ENCODE measurements around the gene GPR137. TPM values are rescaled to one million over a fixed set of nuclear protein-coding genes. Genes with fewer than 3 reads are reported as not detected.
A peak's percentile ranks its signal among the peaks of the same experiment; 100 is the strongest.
"Not testable (repeated sequence)": the region's sequence is repeated elsewhere in the genome, so short reads cannot be mapped to it uniquely, and the experiment has no call there.

Gene GPR137, protein sequence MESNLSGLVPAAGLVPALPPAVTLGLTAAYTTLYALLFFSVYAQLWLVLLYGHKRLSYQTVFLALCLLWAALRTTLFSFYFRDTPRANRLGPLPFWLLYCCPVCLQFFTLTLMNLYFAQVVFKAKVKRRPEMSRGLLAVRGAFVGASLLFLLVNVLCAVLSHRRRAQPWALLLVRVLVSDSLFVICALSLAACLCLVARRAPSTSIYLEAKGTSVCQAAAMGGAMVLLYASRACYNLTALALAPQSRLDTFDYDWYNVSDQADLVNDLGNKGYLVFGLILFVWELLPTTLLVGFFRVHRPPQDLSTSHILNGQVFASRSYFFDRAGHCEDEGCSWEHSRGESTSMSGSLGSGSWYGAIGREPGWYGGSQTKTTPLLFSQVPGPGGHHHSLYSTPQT
- 13.3 TPM for total RNA-seq

DNA sequence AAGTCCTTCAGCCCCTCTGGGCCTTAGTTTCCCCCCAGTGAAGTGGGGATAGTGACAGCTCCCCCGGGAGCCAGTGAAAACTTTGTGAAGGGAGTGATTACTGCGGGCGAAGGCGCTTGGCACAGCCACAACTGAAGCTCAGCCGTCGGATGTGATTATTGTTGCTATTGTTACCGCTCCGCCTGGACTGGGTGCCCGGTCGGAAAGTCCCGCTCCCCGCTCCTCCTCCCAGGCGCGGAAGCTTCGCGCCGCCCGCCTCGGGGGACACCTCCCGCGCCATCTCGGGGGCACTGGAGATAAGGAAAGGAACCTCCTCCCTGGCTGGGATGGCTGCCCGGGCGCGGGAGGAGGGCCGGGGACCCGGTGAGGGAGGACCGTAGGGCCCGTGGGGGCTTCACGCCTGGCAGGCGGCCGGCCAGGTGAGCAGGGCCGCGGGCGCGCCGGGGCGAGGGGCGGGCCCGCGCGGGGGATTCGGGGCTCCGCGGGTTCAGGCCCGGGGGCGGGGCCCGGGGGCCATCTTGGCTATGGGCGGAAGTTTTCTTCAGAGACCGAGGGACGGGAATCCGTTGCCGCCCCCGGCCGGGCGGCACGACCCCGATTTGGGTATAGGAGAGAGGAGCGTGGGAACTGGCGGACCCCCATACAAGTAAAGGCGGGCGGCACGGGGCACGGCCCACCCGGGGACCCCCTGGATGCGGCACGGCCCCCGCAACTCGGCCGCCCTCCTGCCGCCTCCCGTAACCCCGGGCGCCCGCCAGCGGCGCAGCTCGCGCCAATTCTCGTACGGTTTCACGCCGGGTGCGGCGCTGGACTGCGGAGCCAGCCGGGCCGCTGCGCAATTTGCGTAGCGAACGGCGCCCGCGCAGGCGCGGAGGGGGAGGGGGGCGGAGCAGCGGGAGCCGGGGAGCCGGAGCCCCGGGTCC lies at the start of gene GPR137:
Gene GPR137, plus strand, starts transcription at position 887 of the 923 bp plus-strand sequence. CDS start 677 bp downstream, outside the sequence.
- DNase-seq: peak; percentile 92

DNA sequence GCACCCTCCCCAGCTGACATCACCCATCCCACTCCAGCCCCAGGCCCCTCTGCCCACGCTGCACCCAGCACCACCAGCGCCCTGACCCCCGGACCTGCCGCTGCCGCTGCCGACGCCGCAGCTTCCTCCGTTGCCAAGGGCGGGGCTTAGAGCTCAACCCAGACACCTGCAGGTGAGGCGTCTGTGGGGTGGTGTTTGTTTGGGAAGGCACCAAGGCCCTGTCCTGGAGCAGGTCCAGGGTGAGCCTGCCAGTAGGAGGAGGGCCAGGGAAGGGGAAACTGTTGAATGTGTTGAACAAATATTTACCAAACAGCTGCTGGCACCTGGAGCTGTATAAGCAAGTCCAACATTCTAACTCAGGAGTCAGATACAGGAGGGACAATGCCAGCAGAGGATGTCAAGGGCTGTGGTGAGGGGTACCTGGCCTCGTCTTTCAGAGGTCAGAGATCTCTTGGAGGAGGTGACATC lies 48.1 kb upstream of the GPR137 start:
- DNase-seq: peak; percentile 56

DNA sequence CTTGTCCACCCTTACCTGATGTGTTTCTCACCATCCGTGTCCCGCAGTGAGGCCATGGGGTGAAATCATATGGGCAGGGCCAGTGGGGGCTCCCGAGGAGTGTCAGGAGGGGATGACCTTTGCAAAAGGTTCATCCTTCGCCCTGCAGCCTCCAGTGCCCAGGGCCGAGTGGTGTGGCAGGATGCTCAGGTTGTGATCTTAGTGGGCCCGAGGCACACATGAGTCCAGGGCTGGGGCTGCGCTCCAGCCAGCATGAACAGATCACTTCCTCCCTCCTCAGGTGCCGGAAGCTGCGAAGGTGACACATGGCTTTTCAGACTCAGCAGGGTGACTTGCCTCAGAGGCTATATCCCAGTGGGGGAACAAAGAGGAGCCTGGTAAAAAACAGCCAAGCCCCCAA lies 47.6 kb upstream of the GPR137 start:
- no peak for DNase-seq

DNA sequence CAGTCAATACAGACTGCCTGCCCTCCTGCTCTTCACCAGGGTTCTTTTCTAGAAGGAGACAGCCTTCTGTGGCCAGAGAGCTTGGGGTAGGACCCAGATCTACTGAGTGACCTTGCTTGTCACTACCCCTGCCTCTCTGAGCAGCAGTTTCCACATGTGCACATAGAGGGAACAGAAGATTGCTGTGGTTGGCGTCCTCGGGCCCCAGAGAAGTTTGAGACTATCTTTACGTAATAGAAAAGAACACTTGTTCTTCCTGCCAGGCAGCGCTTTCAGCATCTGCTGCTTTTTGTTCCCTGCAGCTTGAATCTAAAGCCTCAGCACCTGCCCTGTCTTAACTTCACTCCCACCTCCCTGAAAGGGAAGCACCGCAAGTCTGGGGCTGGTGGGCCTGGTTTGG lies 46.6 kb upstream of the GPR137 start:
- DNase-seq: no peak

DNA sequence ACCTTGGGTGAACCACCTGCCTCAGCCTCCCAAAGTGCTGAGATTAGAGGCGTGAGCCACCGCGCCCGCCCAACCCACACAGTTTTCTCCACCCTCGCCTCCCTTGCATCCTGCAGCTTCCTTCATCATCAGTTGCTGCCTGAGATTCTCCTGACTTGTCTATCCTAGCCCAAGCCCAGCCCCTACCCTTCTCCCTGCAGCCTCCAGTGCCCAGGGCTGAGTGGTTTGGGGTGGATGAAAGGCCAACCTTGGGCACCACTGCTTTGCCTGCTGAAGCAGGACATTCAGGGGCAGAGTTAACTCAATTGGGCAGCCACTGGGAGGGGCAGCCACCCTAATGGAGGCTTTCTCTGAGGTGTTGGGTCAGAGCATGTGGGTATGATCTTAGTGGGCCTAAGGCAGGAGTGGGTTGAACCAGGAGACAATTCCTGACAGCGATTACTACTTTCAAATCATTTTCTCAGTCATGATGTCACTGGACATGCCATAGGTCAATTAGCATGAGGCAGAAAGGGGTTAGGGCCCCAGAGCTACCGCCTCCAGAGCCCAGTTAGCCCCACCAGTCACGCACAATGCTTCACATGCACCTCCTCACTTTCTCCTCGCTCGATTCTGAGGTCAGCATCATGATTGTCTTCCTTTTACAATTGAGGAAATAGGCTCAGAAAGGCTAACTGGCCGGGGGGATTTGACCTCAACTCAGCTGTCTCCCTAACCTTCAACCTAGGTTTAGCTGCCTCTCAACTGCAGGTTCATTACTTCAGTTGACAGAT lies 45.8 kb upstream of the GPR137 start:
- no peak for DNase-seq

DNA sequence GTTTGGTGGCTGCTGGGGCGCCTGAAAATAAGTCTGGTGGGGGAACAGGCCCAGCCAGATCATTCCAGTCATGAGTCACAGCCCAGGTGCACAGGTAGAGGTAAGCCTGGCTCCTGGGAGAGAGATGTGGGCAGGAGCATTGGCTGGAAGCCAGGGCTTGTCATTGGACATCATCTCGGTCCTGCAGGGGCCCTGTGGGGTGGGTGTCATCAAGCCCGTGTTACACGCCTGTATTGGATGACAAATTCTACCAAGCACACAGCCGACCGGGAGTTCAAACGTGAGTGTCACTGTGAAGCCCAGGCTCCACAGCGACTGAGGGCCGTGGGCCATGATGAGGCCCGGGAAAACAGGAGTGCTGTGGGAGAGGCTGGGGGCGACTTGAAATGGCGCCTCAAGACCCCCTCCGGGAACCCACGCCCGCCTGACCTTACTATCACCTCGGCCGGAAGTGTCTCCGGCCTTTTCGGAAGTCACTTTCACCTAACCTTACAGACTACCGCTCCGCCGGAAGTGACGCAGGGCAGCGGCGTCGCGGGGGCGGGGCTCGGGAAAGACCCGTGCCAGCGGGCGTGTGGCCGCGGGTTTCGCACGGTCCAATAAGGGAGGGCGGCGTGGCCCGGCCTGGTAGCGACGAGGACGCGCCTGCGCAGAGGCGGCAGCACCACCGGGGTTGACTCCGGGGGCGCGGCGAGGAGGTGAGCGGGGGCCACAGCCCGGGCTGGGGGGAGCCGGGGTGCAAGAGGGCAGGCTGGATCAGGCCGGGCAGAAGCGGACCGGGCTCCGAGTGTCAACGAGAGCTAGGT lies 45.0 kb upstream of the GPR137 start, which contains the start of gene FKBP2:
Gene FKBP2, plus strand, starts transcription at position 661 of the 806 bp plus-strand sequence. CDS start 1,293 bp downstream, outside the sequence.
- peak; percentile 99 for DNase-seq

DNA sequence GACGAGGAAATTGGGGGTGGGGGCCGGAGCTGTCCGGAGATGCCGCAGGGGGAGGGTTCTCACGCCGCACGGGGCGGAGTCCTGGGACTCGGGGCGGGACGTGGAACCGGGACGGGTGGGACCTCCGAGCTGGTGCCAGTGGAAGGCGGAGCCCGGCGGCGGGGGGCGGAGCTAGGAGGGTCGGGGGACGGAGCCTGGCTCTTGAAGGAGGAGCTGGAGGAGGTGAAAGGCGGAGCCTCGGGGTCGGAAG lies 44.5 kb upstream of the GPR137 start:
- peak; percentile 100 for DNase-seq

DNA sequence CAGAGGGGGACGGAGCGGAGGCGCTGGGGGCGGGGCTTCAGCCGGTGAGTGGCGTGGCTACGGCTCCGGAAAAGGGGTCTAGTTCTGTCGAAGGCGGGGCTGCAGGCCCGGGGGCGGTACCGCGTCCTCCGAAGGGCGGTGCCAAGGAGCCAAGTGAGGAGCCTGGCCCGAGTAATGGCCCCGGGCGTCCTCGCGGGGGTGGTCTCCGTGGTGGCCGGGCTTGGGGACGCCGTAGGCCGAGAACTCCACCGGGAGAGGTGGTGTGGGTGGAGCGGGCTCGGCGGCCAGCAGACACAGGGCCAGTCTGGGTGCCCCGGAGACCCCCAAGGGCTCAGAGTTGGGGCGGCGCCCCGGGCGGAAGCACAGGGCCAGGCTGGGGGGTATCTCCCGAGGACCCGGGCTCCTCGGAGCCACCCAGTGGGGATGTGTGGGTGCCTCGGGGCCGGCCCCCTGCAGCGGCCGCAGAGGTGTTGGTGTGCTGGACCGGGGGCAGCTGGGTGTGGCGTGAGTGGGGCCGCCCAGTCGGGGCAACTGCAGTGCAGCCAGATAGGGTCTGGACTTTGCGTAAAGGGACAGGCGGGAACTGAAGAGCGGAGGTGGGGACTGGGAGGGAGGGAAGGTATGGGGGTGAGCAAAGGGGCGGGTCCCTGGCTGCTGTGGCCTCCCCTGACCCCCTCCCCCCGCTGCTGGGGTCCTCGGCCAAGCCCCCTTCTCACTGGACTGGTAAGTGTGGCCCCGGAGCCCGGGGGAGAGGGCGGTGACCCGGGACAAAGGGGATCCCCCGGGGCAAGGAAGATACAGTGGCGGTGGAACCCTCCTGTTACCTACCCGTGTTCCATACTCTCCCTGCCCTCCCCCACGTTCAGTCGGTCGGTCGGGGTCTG lies 43.9 kb upstream of the GPR137 start:
- peak; percentile 58 for DNase-seq

DNA sequence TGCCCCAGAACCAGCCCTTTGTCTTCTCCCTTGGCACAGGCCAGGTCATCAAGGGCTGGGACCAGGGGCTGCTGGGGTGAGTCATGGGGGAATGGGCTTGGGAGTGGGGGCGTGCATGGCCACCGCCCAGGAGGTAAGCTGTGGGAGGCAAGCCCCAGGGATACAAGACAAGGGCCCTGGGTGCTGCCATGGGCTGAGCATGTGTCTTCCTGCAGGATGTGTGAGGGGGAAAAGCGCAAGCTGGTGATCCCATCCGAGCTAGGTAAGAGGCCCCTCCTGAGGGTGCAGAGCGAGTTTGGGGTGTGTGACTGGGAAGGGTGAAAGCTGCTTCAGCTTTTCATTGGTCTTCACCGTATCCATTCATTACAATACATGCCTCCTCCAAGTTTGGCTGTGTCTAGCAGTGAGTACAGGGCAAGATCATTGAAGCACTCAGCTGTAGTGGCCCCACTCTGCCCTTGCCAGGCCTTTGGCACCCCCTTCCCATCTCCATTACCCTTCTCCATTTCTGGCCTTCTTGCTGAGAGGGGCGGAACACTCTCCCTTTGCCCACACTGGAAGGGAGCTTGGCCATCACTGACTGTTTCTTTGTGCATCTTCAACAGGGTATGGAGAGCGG lies 42.3 kb upstream of the GPR137 start:
- no peak for DNase-seq

DNA sequence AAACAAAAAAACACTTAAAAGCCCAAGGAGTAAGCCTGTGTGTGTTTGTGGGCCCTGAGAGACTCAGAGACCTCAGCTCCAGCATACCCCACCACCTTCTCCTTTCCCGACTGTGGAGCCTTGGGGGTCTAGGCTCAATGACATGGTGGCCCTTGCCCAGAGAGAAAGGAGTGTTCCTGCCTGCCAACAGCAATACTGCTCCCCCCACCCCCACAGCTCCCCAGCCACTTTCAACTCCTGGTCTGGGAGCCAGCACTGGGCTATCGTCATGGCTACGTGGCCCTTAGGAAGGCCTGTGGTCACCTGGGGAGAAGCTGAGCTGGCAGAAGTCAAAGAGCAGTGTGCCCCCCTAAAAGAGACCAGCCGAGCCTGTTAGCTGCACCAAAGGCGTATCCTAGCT lies 41.5 kb upstream of the GPR137 start:
- DNase-seq: no peak

DNA sequence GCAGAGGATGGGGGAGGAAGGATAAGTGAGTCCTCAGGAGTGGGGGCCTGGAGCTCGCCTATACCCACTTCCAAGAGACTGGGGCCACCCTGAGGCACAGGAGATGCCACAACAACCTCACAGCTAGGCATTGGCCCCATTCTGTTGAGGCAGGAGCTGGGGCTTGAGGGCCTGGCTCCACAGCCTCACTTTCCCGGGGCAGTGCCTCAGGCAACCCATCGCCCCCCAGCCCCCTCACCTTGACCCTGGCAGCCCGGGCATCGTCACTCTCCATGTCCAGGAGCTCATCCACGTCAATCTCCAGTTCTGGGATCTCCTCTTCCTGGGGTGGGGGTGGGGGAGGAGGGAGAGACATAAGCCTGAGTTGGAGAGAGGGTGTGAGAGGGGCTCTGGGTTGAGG lies 40.7 kb upstream of the GPR137 start:
- DNase-seq: no peak

DNA sequence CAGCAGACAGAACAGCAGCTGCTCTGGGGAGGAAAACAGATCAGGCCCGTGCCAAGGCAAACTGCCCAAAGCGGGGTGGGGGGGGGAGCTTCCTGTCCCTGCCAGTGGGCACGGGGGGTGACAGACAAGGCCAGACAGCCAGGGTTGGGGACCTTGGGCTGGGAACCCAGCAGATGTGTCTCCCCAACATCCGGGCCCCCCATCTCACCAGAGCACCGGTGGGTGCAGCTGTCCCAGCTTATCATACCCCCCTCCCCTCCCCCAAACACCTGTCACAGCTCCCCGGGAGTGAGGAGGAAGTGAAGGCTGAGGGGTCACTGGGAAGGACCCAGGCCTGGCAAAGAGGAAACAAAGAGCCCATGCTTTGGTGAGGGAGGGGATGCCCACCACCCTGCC lies 40.2 kb upstream of the GPR137 start:
- DNase-seq: peak; percentile 90

DNA sequence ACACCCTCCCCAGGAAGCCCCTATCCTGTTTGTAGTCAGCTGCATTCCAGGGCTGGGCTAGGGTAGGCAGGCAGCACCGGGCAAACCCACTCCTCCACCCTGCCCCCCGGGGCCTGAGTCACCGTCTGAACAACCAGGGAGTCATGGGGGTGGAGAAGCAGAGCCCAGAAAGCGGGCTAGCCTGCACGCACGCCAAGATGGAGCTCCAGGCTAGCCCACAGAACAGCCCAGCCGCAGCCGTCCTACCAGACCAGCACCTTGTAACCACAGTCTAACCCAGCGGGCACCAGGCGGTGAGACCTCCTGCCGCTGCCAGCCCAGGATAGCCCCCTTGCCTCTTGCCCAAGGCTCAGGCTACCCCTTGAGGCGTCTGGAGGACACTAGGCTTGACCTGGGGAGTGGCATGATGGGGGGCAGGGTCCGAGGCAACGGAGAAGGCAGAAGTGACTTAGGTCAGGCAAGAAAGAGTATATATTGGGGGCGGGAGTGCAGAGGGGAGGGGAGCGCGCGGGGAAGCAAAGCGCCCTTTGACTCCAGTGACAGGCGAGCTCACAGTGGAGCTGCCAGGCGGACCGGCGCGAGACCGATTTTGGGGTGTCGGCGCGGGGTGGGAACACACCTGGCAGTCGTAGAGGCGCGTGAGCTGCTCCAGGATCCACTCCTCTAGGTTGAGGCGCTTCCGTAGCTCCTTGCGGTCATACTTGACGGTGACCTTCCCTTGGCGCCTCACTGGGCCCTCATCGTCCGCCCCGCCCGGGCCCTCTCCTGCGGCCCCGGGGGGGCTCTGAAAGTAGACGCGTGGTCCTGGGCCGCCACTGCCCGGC lies 39.6 kb upstream of the GPR137 start:
- DNase-seq: peak; percentile 90

DNA sequence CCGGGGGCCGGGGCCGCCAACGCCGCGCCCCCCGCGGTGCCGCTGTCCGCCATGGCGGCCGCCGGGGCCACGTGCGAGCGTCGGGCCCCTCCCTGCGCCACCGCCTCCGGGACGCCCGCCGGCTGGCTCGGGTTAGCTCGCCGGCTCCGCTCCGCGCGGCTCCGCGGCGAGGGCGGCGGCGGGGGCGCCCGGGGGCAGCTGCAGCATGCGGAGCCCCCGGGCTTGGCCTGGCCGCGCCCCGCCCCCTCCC lies 39.1 kb upstream of the GPR137 start:
- not testable (repeated sequence) for DNase-seq

DNA sequence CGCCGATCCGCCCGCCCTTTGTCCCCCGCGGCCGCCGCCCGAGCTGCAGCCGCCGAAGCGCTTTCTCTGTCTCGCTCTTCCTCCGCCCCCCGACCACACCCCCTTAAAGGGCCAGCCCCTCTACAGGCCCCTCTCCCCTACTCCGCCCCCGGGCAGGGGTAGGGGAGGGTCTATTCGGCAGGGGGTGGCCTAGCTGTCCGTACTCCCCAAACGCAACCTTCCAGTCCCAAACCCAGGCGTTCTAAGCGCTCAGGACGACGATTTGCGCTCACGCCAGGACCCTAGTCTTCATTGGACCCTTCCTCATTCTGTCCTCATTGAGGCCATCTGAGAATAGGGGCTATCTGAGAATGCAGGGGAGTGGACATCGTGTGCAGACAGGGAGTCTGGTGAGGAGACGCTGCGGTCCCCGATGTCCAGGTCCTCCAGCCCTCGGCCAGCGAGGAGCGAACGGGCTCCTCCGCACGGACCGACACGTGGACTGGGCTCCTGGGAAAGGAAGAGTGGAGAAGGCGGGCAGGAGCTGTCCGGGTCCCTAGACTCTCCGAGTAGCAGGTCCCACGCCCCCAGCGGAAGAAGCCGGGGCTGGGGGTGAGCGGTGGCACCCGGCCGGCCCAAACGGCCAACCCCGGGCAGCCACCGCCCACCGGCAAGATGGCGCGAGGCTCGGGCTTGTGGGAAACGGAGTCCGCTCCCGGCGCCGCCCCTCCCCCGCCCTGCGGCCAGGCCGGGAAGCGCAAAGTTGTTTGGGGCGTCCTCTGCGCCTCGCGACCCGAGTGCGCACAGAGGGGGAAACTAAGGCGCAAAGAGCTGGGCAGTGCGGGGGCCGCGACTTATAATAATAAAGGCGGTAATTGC lies 38.5 kb upstream of the GPR137 start, which contains the start of gene PPP1R14B:
Gene PPP1R14B, minus strand, starts transcription at position 73 of the 858 bp plus-strand sequence. CDS start 270 bp downstream, outside the sequence.
- DNase-seq: peak; percentile 95

DNA sequence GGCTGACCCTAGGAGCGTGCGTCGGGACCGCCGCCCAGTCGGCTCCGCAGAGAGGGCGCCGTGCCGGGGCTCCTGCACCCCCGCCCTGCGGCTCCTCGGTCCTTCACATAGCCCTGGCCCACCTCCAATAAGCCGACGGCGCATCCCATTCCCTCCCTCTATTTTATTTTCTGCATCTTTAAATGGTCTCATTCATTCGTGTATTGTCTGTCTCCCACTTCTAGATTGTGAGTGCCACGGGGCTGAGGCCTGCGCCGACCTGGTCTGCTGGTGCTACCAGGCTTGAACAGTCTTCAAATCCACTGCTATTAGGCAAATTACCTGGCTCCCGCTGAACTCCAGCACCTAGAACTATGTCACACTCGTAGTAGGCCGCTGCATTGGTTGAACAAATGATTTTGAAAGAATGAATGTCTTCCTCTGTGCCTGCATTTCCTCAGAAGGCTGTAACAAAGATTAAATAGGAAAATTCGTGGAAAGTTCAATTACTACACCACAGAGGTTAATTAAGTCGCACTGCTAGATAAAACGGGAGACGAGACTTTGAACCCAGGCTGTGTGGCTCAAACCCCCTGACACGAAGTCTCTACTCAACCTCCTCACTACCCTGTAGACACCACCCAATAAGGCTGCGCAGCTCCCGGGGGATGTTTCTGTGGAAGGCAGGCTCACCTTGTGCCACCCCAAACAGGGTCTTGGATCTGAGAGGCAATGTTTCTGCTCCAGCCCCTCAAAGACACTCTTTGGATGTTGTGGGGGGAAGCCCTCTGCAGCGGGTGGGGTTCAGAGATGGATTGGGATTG lies 37.7 kb upstream of the GPR137 start:
- DNase-seq: peak; percentile 54

DNA sequence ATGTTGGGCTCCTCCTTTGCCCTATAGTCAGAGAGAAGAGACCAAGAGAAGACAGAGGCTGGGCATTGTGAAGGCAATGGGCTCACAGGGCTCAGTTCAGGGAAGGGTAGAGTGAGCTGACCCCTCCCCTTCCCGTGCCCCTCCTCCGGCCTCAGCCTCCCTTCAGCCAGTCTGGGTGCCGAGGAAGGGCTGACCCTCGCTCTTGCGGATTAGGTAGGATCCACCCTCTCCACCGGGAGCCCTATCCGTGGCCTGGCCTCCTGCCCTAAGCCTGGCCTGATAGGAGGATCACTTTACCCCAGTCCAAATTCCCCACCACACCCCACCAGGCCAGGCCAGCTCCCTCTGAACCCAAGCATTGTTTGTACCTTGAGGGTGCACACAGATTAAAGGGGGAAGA lies 37.1 kb upstream of the GPR137 start:
- DNase-seq: no peak

Data from tongue (tissue), 2 donors.